ENCODE data around the gene TRIO.

The TRIO gene

GRCh38 chr5:14557203-14557770 lies 414.1 kb downstream of the TRIO start:
- DNase-seq (ENCODE audit: low spot score) = no peak

DNA sequence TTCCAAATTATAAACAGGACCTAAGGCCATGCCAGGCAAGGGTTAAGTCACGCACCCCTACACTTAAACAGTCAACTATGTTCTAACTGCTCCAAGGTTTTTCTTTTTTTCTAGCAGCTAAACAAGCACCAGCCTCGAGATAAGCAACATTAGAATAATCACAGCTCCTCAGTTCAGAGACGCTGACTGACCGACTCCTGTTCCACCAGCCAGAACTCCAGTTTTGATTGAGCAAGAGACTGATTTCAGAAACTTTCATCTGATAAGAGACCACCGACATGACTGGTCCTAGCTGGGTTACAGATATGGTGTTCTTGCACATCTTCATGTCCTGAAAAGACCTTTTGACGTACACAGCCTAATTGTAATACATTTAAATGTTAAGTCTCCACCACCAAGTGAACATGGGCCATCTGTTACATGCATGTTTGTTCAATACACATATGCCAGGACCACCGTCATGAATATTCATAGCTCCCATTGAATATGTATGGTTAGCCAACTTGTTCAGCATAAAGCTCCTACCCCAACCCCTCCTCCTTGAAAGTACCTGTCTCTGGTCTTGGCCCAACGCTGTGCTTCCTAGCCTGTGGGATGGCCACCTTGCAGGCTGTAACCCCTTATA lies 414.8 kb downstream of the TRIO start:
- DNase-seq (ENCODE audit: low spot score) = no peak

Data from Ammon's horn (tissue), 1 donor.